Spleen (tissue), 7 donors: Measurements from ENCODE around the gene B9D1.

Experiments
- POLR2A ChIP-seq, 3 donors: fragments of 450-650 bp; IDR thresholded peaks; one replicate each; pipeline ENCODE4 v1.5.1; 2017; ENCODE audit warnings: antibody characterized with exemption in 3 of 3, mild to moderate bottlenecking in 1 of 3
- TF ChIP-seq, protein P1 (sequence below), 11 experiments: fragments of 200-600 bp in 7 of 11; fragments of 450-650 bp in 4 of 11; sonication (generic) in 4 of 11; IDR thresholded peaks in 8 of 11; conservative IDR thresholded peaks in 3 of 11; 1 replicate in 7 of 11; 2 replicates in 4 of 11; pipeline versions ENCODE4 v1.4.0 to v1.8.0; 2016 to 2021; ENCODE audit warnings: antibody characterized with exemption in 11 of 11, inconsistent platforms in 4 of 11, mild to moderate bottlenecking in 1 of 11
- donor health status: DM: no; HTN: no; CAD: no; lungs with moderate emphysema.
- donor health status: DM: no; HTN: no; CAD: no.
- donor health status: DM: no; HTN: no; CAD: no.

GRCh38 chr17:19307521-19307920 is 55.0 kb downstream of the B9D1 start:
- TF ChIP-seq, protein P1, sequence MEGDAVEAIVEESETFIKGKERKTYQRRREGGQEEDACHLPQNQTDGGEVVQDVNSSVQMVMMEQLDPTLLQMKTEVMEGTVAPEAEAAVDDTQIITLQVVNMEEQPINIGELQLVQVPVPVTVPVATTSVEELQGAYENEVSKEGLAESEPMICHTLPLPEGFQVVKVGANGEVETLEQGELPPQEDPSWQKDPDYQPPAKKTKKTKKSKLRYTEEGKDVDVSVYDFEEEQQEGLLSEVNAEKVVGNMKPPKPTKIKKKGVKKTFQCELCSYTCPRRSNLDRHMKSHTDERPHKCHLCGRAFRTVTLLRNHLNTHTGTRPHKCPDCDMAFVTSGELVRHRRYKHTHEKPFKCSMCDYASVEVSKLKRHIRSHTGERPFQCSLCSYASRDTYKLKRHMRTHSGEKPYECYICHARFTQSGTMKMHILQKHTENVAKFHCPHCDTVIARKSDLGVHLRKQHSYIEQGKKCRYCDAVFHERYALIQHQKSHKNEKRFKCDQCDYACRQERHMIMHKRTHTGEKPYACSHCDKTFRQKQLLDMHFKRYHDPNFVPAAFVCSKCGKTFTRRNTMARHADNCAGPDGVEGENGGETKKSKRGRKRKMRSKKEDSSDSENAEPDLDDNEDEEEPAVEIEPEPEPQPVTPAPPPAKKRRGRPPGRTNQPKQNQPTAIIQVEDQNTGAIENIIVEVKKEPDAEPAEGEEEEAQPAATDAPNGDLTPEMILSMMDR (IDR thresholded peaks at IDR 0.05 in 8 of 11, conservative IDR thresholded peaks at IDR 0.05 in 3 of 11), result no peak
- TF ChIP-seq POLR2A (IDR thresholded peaks at IDR 0.05), result no peak
